IPS-20b (cell line): Measurements from ENCODE around the gene PPP6R3.

Experiments used
- H3K27ac ChIP-seq: one replicate; pipeline ENCODE4 v1.5.1; 2013; ENCODE audit warnings: low read length
- H3K27me3 ChIP-seq: 2 replicates; pipeline ENCODE4 v1.6.1; 2013; ENCODE audit warnings: mild to moderate bottlenecking, low read length, inconsistent platforms; ENCODE audit not compliant: insufficient read depth
- H3K36me3 ChIP-seq: 2 replicates; pipeline ENCODE4 v1.6.1; 2013; ENCODE audit warnings: low read depth, mild to moderate bottlenecking, inconsistent platforms, low read length, moderate library complexity; ENCODE audit not compliant: insufficient read depth
- H3K4me1 ChIP-seq: 2 replicates; pipeline ENCODE4 v1.6.1; 2013; ENCODE audit warnings: mild to moderate bottlenecking, control low read depth, inconsistent platforms, low read length, moderate library complexity; ENCODE audit not compliant: insufficient read depth
- H3K4me3 ChIP-seq: 2 replicates; pipeline ENCODE4 v1.5.1; 2013; ENCODE audit warnings: mild to moderate bottlenecking, low read length, inconsistent platforms
- H3K9ac ChIP-seq: 2 replicates; pipeline ENCODE4 v1.6.1; 2013; ENCODE audit warnings: low read depth, mild to moderate bottlenecking, inconsistent platforms, low read length, moderate library complexity
- H3K9me3 ChIP-seq: 2 replicates; pipeline ENCODE4 v1.6.1; 2013; ENCODE audit warnings: mild to moderate bottlenecking, low read depth, low read length, inconsistent platforms; ENCODE audit not compliant: insufficient read depth

PPP6R3 gene

DNA sequence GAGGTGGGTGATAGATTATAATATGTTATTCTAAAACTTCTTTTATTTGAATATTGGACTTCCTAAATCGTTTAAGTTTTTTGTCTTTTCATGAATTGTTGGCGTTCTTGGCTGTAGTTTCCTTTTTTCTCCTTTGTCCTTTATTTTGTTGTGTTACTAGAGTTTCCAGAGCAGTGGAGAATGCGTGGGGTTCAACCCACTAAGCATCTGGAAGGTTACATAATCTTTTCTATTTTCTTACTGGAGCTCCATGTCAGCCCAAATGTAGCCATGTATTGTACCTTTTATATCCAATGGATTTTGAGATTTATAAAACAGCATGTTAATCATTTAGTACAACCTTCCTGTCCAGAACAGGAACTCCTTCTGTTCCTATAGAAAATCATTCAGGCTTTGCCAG is 63.2 kb downstream of the PPP6R3 start:
- H3K9ac ChIP-seq = no peak overlapping the region
- no peak overlapping the region for H3K27ac ChIP-seq
- H3K36me3 ChIP-seq = peaks cover 97% of the 10 kb centered on the region
- H3K27me3 ChIP-seq = no peaks in the 10 kb centered on the region
- H3K4me1 ChIP-seq = peaks cover 4% of the 10 kb centered on the region; the same call in 1 of the 2 replicates
- no peak overlapping the region for H3K4me3 ChIP-seq
- no peaks in the 10 kb centered on the region for H3K9me3 ChIP-seq

- no peak overlapping the region for H3K4me3 ChIP-seq
- no peaks in the 10 kb centered on the region for H3K9me3 ChIP-seq
- H3K36me3 ChIP-seq = peaks cover 96% of the 10 kb centered on the region
- H3K27ac ChIP-seq = no peak overlapping the region
- H3K9ac ChIP-seq = no peak overlapping the region
- no peaks in the 10 kb centered on the region for H3K27me3 ChIP-seq
- peaks cover 4% of the 10 kb centered on the region; the same call in 1 of the 2 replicates for H3K4me1 ChIP-seq
Observed at GRCh38 chr11:68524213-68524612, 63.7 kb downstream of the PPP6R3 start.

DNA sequence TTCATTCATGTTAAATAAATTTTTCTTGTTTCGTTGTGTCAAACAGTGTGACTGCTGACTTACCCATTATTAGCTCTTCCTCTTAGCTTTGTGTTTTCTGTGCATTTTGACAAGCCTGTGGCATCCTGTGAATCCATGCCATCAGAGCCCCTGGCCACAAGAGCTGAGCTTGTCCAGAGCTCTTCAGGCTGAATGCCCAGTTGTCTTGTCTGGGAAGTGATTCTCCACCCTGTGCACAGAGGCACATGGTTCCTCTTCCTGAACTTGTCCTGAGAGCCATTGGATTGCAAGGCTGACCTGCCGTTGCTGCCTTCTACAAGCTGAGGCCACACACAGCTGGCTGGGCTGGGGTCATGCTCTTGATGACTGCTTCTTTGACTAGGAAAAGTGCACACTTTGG is 64.1 kb downstream of the PPP6R3 start:
- Histone ChIP-seq H3K4me1 (peaks cover 4% of the 10 kb centered on the region; the same call in 1 of the 2 replicates), H3K9ac (no peak overlapping the region), H3K27me3 (no peaks in the 10 kb centered on the region), H3K4me3 (no peak overlapping the region), H3K27ac (no peak overlapping the region), H3K36me3 (peaks cover 96% of the 10 kb centered on the region), H3K9me3 (no peaks in the 10 kb centered on the region)

DNA sequence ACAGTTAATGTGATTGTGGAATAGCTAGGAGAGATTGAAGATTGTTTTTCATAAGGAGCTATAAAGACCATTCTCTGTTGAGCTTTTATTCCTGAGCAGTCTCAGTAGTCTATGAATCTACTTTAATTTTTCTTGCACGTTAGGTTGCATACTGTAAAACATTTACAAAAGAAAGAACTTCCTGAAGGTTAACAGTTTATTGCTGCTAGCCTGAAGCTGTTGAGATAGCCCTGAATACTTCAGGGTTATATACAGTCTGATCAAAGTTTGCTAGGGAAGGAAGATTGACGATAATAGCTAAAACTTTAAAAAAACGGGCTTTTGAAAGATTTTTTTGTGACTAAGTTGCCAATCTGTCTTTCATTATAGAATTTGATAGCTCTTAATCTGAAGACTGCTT is 64.8 kb downstream of the PPP6R3 start:
- Histone ChIP-seq H3K36me3 (peaks cover 90% of the 10 kb centered on the region), H3K27me3 (no peaks in the 10 kb centered on the region), H3K9ac (no peak overlapping the region), H3K4me1 (peaks cover 4% of the 10 kb centered on the region; the same call in 1 of the 2 replicates), H3K4me3 (no peak overlapping the region), H3K9me3 (no peaks in the 10 kb centered on the region), H3K27ac (no peak overlapping the region)

DNA sequence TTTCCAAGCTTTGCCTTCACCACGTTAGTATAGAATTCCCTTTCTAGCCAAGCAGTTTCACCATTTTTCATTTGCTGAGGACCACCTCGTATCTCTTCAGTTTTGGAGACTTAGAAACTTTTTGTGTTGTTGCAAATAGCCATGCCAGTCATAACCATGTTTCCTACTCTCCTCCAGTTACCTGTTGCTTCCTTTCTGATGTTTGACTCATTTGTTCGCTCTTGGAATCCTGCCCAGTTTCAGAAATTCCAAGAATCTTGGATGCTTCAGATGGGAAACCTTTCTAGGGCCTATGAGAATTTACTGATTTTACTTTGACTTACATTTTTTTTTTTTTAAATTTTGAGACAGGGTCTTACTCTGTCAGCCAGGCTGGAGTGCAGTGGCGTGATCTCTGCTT is 65.4 kb downstream of the PPP6R3 start:
- Histone ChIP-seq H3K27me3 (no peaks in the 10 kb centered on the region), H3K9ac (no peak overlapping the region), H3K36me3 (peaks cover 84% of the 10 kb centered on the region), H3K4me1 (peaks cover 4% of the 10 kb centered on the region; the same call in 1 of the 2 replicates), H3K9me3 (no peaks in the 10 kb centered on the region), H3K4me3 (no peak overlapping the region), H3K27ac (no peak overlapping the region)

- no peak overlapping the region for H3K9ac ChIP-seq
Observed at GRCh38 chr11:68527585-68527984, 67.0 kb downstream of the PPP6R3 start.

DNA sequence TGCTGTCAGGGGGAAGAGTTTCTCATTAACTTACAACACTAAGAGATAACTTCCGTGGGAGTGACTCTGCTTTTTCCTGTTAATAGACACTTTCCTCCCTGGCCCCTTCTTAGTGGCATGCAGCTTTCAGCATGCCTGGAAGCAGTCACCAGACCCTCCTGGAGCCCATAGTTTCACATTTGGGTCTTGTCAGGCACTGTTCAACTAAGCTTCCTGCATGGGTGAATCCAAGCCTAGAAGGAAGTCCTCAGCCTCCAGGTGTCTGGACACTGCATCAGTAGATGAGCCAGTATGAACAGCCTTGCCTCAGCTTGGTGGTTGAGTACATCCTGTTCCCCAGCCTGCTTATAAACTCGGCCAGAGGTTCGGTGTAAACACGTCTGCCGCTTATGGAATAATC is 68.1 kb downstream of the PPP6R3 start:
- peaks cover 76% of the 10 kb centered on the region for H3K36me3 ChIP-seq
- H3K27ac ChIP-seq = no peak overlapping the region
- H3K9me3 ChIP-seq = no peaks in the 10 kb centered on the region
- H3K4me1 ChIP-seq = peaks cover 4% of the 10 kb centered on the region; the same call in 1 of the 2 replicates
- no peak overlapping the region for H3K4me3 ChIP-seq
- no peaks in the 10 kb centered on the region for H3K27me3 ChIP-seq
- H3K9ac ChIP-seq = no peak overlapping the region

More at GRCh38 chr11:68527585-68527984, 67.0 kb downstream of the PPP6R3 start:
- no peaks in the 10 kb centered on the region for H3K9me3 ChIP-seq
- peaks cover 4% of the 10 kb centered on the region; the same call in 1 of the 2 replicates for H3K4me1 ChIP-seq
- peaks cover 80% of the 10 kb centered on the region for H3K36me3 ChIP-seq
- no peak overlapping the region for H3K27ac ChIP-seq
- no peaks in the 10 kb centered on the region for H3K27me3 ChIP-seq
- H3K4me3 ChIP-seq = no peak overlapping the region

DNA sequence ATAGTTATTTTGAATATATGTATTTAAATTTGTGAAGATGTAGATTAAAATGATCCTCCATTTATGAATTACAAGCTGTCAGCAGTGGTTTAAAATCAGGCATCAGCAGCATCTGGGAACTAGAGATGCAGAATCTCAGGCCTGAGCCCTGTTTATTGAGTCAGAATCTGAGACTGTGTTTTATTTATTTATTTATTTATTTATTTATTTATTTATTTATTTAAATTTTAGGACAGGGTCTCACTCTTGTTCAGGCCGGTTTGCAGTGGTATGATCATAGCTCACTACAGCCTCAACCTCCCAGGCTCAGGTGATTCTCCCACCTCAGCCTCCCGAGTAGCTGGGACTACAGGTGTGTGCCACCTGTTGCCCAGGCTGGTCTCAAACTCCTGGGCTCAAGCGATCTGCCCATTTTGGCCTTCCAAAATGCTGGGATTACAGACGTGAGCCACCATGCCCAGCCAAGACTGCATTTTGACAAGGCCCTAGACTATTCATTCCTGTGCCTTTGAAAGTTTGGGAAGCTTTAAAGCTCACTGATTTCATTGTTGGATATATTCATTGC is 70.7 kb downstream of the PPP6R3 start:
- no peak overlapping the region for H3K4me3 ChIP-seq
- H3K9ac ChIP-seq = no peak overlapping the region
- H3K27me3 ChIP-seq = no peaks in the 10 kb centered on the region
- H3K9me3 ChIP-seq = no peaks in the 10 kb centered on the region
- H3K4me1 ChIP-seq = peaks cover 5% of the 10 kb centered on the region; the same call in 1 of the 2 replicates
- peaks cover 62% of the 10 kb centered on the region for H3K36me3 ChIP-seq
- no peak overlapping the region for H3K27ac ChIP-seq

DNA sequence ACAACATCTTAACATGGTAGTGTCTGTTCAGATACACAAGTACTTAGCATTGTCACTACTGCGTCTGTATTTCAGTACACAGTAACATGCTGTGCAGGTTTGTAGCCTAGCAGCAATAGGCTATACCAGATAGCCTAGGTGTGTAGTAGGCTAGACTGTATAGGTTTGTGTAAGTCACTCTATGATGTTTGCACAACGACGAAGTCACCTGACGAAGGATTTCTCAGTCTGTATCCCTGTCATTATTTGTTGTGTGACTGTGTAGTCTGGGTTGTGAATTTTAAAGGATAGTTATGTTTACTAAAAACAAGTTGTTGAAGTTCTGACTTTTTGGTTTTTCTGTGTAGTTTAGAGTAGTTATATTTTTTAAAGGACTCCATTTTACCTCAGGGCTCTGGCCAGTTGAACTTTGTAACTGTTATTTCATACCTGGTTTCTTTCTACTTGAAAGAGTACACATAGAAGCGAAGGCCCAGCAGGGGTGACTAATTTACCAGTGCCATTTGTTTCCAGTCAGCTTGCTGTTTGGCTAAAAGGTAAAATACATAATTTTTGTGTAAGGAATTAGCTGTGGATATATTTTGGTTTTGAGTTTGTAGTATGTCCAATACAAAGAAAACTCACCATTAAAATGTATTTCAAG is 72.3 kb downstream of the PPP6R3 start:
- H3K36me3 ChIP-seq = peaks cover 61% of the 10 kb centered on the region
- H3K4me3 ChIP-seq = no peak overlapping the region
- no peak overlapping the region for H3K27ac ChIP-seq
- H3K27me3 ChIP-seq = no peaks in the 10 kb centered on the region
- no peaks in the 10 kb centered on the region for H3K9me3 ChIP-seq
- H3K9ac ChIP-seq = no peak overlapping the region
- H3K4me1 ChIP-seq = peaks cover 11% of the 10 kb centered on the region

DNA sequence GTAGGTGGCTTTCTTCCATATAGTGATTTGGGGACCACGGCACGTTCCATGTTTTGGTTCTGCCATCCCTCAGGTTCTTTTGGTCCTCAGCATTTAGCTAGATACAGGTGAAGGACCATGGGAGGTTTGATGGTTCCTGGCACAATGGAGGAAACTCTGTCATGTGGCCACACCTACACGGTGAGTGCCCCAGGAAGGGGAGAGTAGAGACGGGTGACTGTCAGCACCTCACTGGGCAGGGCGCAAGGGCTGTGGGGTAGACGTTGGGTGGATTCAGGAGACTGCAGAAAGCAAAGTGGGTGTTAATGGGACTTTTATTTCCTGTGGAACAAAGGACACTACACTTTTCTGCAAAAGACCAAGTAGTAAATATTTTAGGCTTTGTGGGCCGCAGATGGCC is 73.4 kb downstream of the PPP6R3 start:
- Histone ChIP-seq H3K27me3 (no peaks in the 10 kb centered on the region), H3K36me3 (peaks cover 63% of the 10 kb centered on the region), H3K27ac (peak overlapping the region; percentile 22), H3K9me3 (no peaks in the 10 kb centered on the region), H3K4me1 (peaks cover 11% of the 10 kb centered on the region), H3K4me3 (no peak overlapping the region), H3K9ac (no peak overlapping the region)

GRCh38 chr11:68535098-68535497 is 74.5 kb downstream of the PPP6R3 start:
- no peaks in the 10 kb centered on the region for H3K9me3 ChIP-seq
- H3K4me3 ChIP-seq = no peak overlapping the region
- H3K36me3 ChIP-seq = peaks cover 67% of the 10 kb centered on the region
- peaks cover 19% of the 10 kb centered on the region for H3K4me1 ChIP-seq
- no peak overlapping the region for H3K9ac ChIP-seq
- no peaks in the 10 kb centered on the region for H3K27me3 ChIP-seq
- H3K27ac ChIP-seq = no peak overlapping the region

GRCh38 chr11:68536706-68537105 is 76.2 kb downstream of the PPP6R3 start:
- Histone ChIP-seq H3K4me3 (no peak overlapping the region), H3K4me1 (peaks cover 32% of the 10 kb centered on the region), H3K27me3 (no peaks in the 10 kb centered on the region), H3K9ac (no peak overlapping the region), H3K36me3 (peaks cover 76% of the 10 kb centered on the region), H3K9me3 (no peaks in the 10 kb centered on the region), H3K27ac (no peak overlapping the region)
